BLaER1 treated with 17β-estradiol and CSF1 and Interleukin-3, amounts not matched to agents 10 nM and 100 nM (cell line): ENCODE results near the gene SERPINB8.

ENCODE experiments used
- H3K27ac ChIP-seq, 11 experiments: shearing (Covaris generic); formaldehyde crosslinking; 2 replicates each; pipeline ENCODE4 v1.8.1; 2022
- H3K27me3 ChIP-seq, 11 experiments: shearing (Covaris generic); formaldehyde crosslinking; 2 replicates each; pipeline ENCODE4 v1.8.1; 2022
- H3K36me3 ChIP-seq, 11 experiments: shearing (Covaris generic); formaldehyde crosslinking; 2 replicates each; pipeline ENCODE4 v1.8.1; 2022
- H3K4me1 ChIP-seq, 10 experiments: shearing (Covaris generic); formaldehyde crosslinking; 2 replicates each; pipeline ENCODE4 v1.8.1; 2022
- H3K4me2 ChIP-seq, 11 experiments: shearing (Covaris generic); formaldehyde crosslinking; 2 replicates each; pipeline ENCODE4 v1.8.1; 2022
- H3K4me3 ChIP-seq, 10 experiments: shearing (Covaris generic); formaldehyde crosslinking; 2 replicates each; pipeline ENCODE4 v1.8.1; 2022
- H3K9ac ChIP-seq, 11 experiments: shearing (Covaris generic); formaldehyde crosslinking; 2 replicates each; pipeline ENCODE4 v1.8.1; 2022
- H3K9me3 ChIP-seq, 11 experiments: shearing (Covaris generic); formaldehyde crosslinking; replicated peaks in 1 of 11; 2 replicates each; pipeline ENCODE4 v1.8.1; 2022
- H4K20me1 ChIP-seq, 11 experiments: shearing (Covaris generic); formaldehyde crosslinking; 2 replicates each; pipeline ENCODE4 v1.8.1; 2022
- Cebpa-rat ChIP-seq, 11 experiments: shearing (Covaris generic); IDR thresholded peaks; 2 replicates each; pipeline ENCODE4 v1.8.1; 2022

Gene SERPINB8

GRCh38 chr18:63975628-63976027 is 5.7 kb downstream of the SERPINB8 start:
- H3K4me2 ChIP-seq, result peak overlapping the region; percentile 51 to 97 (median 73)
- peaks cover 0 to 8% (median 0%) of the 10 kb centered on the region in 11 experiments; a peak in 3 of 22 replicates for H3K9me3 ChIP-seq
- peak overlapping the region in 7 of 11 experiments; percentile 24 to 64 (median 56); a peak in 8 of 22 replicates for H3K9ac ChIP-seq
- no peaks in the 10 kb centered on the region for H3K27me3 ChIP-seq
- peak overlapping the region in 5 of 10 experiments; percentile 15 to 55 (median 33); a peak in 9 of 20 replicates for H3K4me3 ChIP-seq
- H3K4me1 ChIP-seq, result peaks cover 38 to 87% (median 63%) of the 10 kb centered on the region in 10 experiments
- no peak for TF ChIP-seq Cebpa-rat (IDR thresholded peaks at IDR 0.05)
- H4K20me1 ChIP-seq, result peaks cover 0 to 68% (median 40%) of the 10 kb centered on the region in 11 experiments; a peak in 19 of 22 replicates
- peak overlapping the region in 10 of 11 experiments; percentile 15 to 80 (median 64); a peak in 17 of 22 replicates for H3K27ac ChIP-seq
- H3K36me3 ChIP-seq, result peaks cover 7 to 39% (median 24%) of the 10 kb centered on the region in 11 experiments; a peak in 21 of 22 replicates

GRCh38 chr18:63977040-63977439 is 7.2 kb downstream of the SERPINB8 start:
- H3K4me3 ChIP-seq, result no peak overlapping the region
- H3K4me1 ChIP-seq, result peaks cover 27 to 85% (median 60%) of the 10 kb centered on the region in 10 experiments
- H3K27ac ChIP-seq, result peak overlapping the region in 3 of 11 experiments; percentile 13 to 78 (median 36); a peak in 2 of 22 replicates
- H3K36me3 ChIP-seq, result peaks cover 21 to 46% (median 32%) of the 10 kb centered on the region in 11 experiments
- peaks cover 0 to 82% (median 51%) of the 10 kb centered on the region in 11 experiments; a peak in 20 of 22 replicates for H4K20me1 ChIP-seq
- H3K9me3 ChIP-seq, result peaks cover 0 to 3% (median 0%) of the 10 kb centered on the region in 11 experiments; a peak in 3 of 22 replicates
- peak overlapping the region in 5 of 11 experiments; percentile 68 to 97 (median 95); a peak in 11 of 22 replicates for H3K4me2 ChIP-seq
- no peaks in the 10 kb centered on the region for H3K27me3 ChIP-seq
- TF ChIP-seq Cebpa-rat (IDR thresholded peaks at IDR 0.05), result no peak
- 0 out of 22 replicates have a peak overlapping the region, but pooled peaks of 1 of the 11 experiments have one; percentile 42 for H3K9ac ChIP-seq

- Histone ChIP-seq H3K4me2 (peak overlapping the region in 6 of 11 experiments; percentile 6 to 41 (median 20); a peak in 6 of 22 replicates), H3K4me1 (peaks cover 26 to 73% (median 51%) of the 10 kb centered on the region in 10 experiments), H3K9ac (peak overlapping the region in 2 of 11 experiments; percentile 16 to 18; a peak in 1 of 22 replicates), H3K9me3 (no peaks in the 10 kb centered on the region), H3K4me3 (no peak overlapping the region), H3K27ac (no peak overlapping the region), H3K36me3 (peaks cover 46 to 70% (median 57%) of the 10 kb centered on the region in 11 experiments), H3K27me3 (no peaks in the 10 kb centered on the region), H4K20me1 (peaks cover 0 to 86% (median 54%) of the 10 kb centered on the region in 11 experiments; a peak in 20 of 22 replicates)
- TF ChIP-seq Cebpa-rat (IDR thresholded peaks at IDR 0.05), result no peak
Measured at GRCh38 chr18:63979409-63979920, 9.6 kb downstream of the SERPINB8 start.

GRCh38 chr18:63980027-63980426 is 10.1 kb downstream of the SERPINB8 start:
- Histone ChIP-seq H3K4me3 (no peak overlapping the region), H4K20me1 (peaks cover 0 to 84% (median 54%) of the 10 kb centered on the region in 11 experiments; a peak in 20 of 22 replicates), H3K27ac (no peak overlapping the region), H3K9ac (peak overlapping the region in 1 of 11 experiments; percentile 24; a peak in 1 of 22 replicates), H3K27me3 (no peaks in the 10 kb centered on the region), H3K4me1 (peaks cover 23 to 67% (median 45%) of the 10 kb centered on the region in 10 experiments), H3K9me3 (no peaks in the 10 kb centered on the region), H3K36me3 (peaks cover 51 to 76% (median 62%) of the 10 kb centered on the region in 11 experiments), H3K4me2 (peak overlapping the region in 3 of 11 experiments; percentile 12 to 46 (median 41); a peak in 3 of 22 replicates)
- TF ChIP-seq Cebpa-rat (IDR thresholded peaks at IDR 0.05), result no peak

GRCh38 chr18:63980896-63981460 is 11.1 kb downstream of the SERPINB8 start:
- H3K9ac ChIP-seq, result peak overlapping the region in 3 of 11 experiments; percentile 16 to 25 (median 19); a peak in 2 of 22 replicates

GRCh38 chr18:63981719-63982118 is 11.8 kb downstream of the SERPINB8 start:
- Histone ChIP-seq H3K4me2 (peak overlapping the region in 1 of 11 experiments; percentile 47; a peak in 1 of 22 replicates), H3K27me3 (no peaks in the 10 kb centered on the region), H3K4me3 (no peak overlapping the region), H3K27ac (no peak overlapping the region), H3K36me3 (peaks cover 63 to 93% (median 79%) of the 10 kb centered on the region in 11 experiments), H4K20me1 (peaks cover 0 to 93% (median 49%) of the 10 kb centered on the region in 11 experiments; a peak in 19 of 22 replicates), H3K4me1 (peaks cover 7 to 51% (median 29%) of the 10 kb centered on the region in 10 experiments), H3K9me3 (no peaks in the 10 kb centered on the region), H3K9ac (no peak overlapping the region)
- TF ChIP-seq Cebpa-rat (IDR thresholded peaks at IDR 0.05), result no peak

More at GRCh38 chr18:63980896-63981460, 11.1 kb downstream of the SERPINB8 start:
- Histone ChIP-seq H3K27me3 (no peaks in the 10 kb centered on the region), H3K27ac (peak overlapping the region in 3 of 11 experiments; percentile 2 to 13 (median 5); a peak in 2 of 22 replicates), H3K9me3 (no peaks in the 10 kb centered on the region), H4K20me1 (peaks cover 0 to 90% (median 54%) of the 10 kb centered on the region in 11 experiments; a peak in 19 of 22 replicates), H3K4me2 (peak overlapping the region in 8 of 11 experiments; percentile 6 to 47 (median 27); a peak in 11 of 22 replicates), H3K36me3 (peaks cover 60 to 85% (median 72%) of the 10 kb centered on the region in 11 experiments), H3K4me1 (peaks cover 13 to 59% (median 37%) of the 10 kb centered on the region in 10 experiments), H3K4me3 (no peak overlapping the region)
- no peak for TF ChIP-seq Cebpa-rat (IDR thresholded peaks at IDR 0.05)

GRCh38 chr18:63982361-63982760 is 12.5 kb downstream of the SERPINB8 start:
- H3K4me2 ChIP-seq, result no peak overlapping the region
- H4K20me1 ChIP-seq, result peaks cover 0 to 96% (median 46%) of the 10 kb centered on the region in 11 experiments; a peak in 19 of 22 replicates
- TF ChIP-seq Cebpa-rat (IDR thresholded peaks at IDR 0.05), result peak in 2 of 11 experiments; percentile 19 to 27; a peak in 1 of 22 replicates
- no peaks in the 10 kb centered on the region for H3K27me3 ChIP-seq
- H3K9me3 ChIP-seq, result no peaks in the 10 kb centered on the region
- no peak overlapping the region for H3K27ac ChIP-seq
- peaks cover 7 to 45% (median 24%) of the 10 kb centered on the region in 10 experiments; a peak in 19 of 20 replicates for H3K4me1 ChIP-seq
- no peak overlapping the region for H3K4me3 ChIP-seq
- no peak overlapping the region for H3K9ac ChIP-seq
- H3K36me3 ChIP-seq, result peaks cover 70 to 96% (median 86%) of the 10 kb centered on the region in 11 experiments

GRCh38 chr18:63986885-63987284 is 17.0 kb downstream of the SERPINB8 start:
- H3K9me3 ChIP-seq, result no peaks in the 10 kb centered on the region
- no peak overlapping the region for H3K4me2 ChIP-seq
- H3K4me1 ChIP-seq, result peaks cover 0 to 2% (median 0%) of the 10 kb centered on the region in 10 experiments; a peak in 1 of 20 replicates
- no peak overlapping the region for H3K4me3 ChIP-seq
- peaks cover 0 to 59% (median 8%) of the 10 kb centered on the region in 11 experiments; a peak in 9 of 22 replicates for H4K20me1 ChIP-seq
- no peak for TF ChIP-seq Cebpa-rat (IDR thresholded peaks at IDR 0.05)
- no peak overlapping the region for H3K27ac ChIP-seq
- H3K9ac ChIP-seq, result no peak overlapping the region
- no peaks in the 10 kb centered on the region for H3K27me3 ChIP-seq
- H3K36me3 ChIP-seq, result peaks cover 57 to 88% (median 75%) of the 10 kb centered on the region in 11 experiments
